CD14-positive monocyte (primary cell): ENCODE results near the gene COL6A1. TPM values are rescaled to one million over a fixed set of nuclear protein-coding genes. Genes with fewer than 3 reads are reported as not detected.

Source experiments
- DNase-seq, 3 donors: peaks; one replicate each; pipeline ENCODE4 v3.0.0-alpha.2; 2011 to 2022
- H2AFZ ChIP-seq: 2 replicates; pipeline ENCODE4 v1.6.0; 2012; ENCODE audit warnings: mild to moderate bottlenecking, low read depth, low read length, inconsistent platforms; ENCODE audit not compliant: insufficient read depth, poor library complexity, severe bottlenecking
- H3K27ac ChIP-seq, 2 donors: 1 replicate in 1 of 2; 2 replicates in 1 of 2; pipeline ENCODE4 v1.5.1; 2012 to 2013; ENCODE audit warnings: low read length in 2 of 2, control low read depth in 1 of 2, inconsistent platforms in 1 of 2, low read depth in 1 of 2, mild to moderate bottlenecking in 1 of 2
- H3K27me3 ChIP-seq, 2 donors: one replicate each; pipeline versions ENCODE4 v1.6.0 to v1.6.1; 2011 to 2013; ENCODE audit warnings: low read length in 2 of 2; ENCODE audit not compliant: control insufficient read depth in 2 of 2, insufficient read depth in 2 of 2
- H3K36me3 ChIP-seq, 2 donors: replicated peaks in 1 of 2; 1 replicate in 1 of 2; 2 replicates in 1 of 2; pipeline versions ENCODE4 v1.5.1 to v1.6.1; 2012 to 2013; ENCODE audit warnings: low read length in 2 of 2, control low read depth in 1 of 2, inconsistent platforms in 1 of 2, mild to moderate bottlenecking in 1 of 2; ENCODE audit not compliant: insufficient read depth in 2 of 2, control insufficient read depth in 1 of 2
- H3K4me1 ChIP-seq, 2 donors: 1 replicate in 1 of 2; 2 replicates in 1 of 2; pipeline versions ENCODE4 v1.5.1 to v1.6.1; 2012 to 2013; ENCODE audit warnings: low read length in 2 of 2, control low read depth in 1 of 2, inconsistent platforms in 1 of 2, mild to moderate bottlenecking in 1 of 2, moderate library complexity in 1 of 2; ENCODE audit not compliant: insufficient read depth in 2 of 2, control insufficient read depth in 1 of 2
- H3K4me2 ChIP-seq: replicated peaks from 2 replicates; pipeline ENCODE3; 2012; ENCODE audit warnings: low read length, moderate library complexity, mild to moderate bottlenecking; ENCODE audit not compliant: poor library complexity, severe bottlenecking; ENCODE audit errors: extremely low read depth
- H3K4me3 ChIP-seq, 3 experiments: fragments of 200-600 bp in 1 of 3; sonication (generic) in 1 of 3; replicated peaks in 1 of 3; 1 replicate in 2 of 3; 2 replicates in 1 of 3; pipeline ENCODE4 v1.5.1; 2011 to 2013; ENCODE audit warnings: low read length in 3 of 3, mild to moderate bottlenecking in 3 of 3, control low read depth in 2 of 3, low read depth in 2 of 3, inconsistent platforms in 1 of 3, moderate library complexity in 1 of 3
- H3K79me2 ChIP-seq: 2 replicates; pipeline ENCODE4 v1.6.0; 2012; ENCODE audit warnings: mild to moderate bottlenecking, control low read depth, inconsistent platforms, low read length, moderate library complexity; ENCODE audit not compliant: insufficient read depth
- H3K9ac ChIP-seq: 2 replicates; pipeline ENCODE4 v1.6.0; 2017; ENCODE audit warnings: low read length, mild to moderate bottlenecking; ENCODE audit not compliant: insufficient read depth, poor library complexity, severe bottlenecking
- H3K9me3 ChIP-seq, 2 donors: replicated peaks in 1 of 2; 1 replicate in 1 of 2; 2 replicates in 1 of 2; pipeline versions ENCODE4 v1.5.1 to v1.6.1; 2012 to 2013; ENCODE audit warnings: low read length in 2 of 2, control low read depth in 1 of 2; ENCODE audit not compliant: control insufficient read depth in 1 of 2, insufficient read depth in 1 of 2
- H4K20me1 ChIP-seq: 2 replicates; pipeline ENCODE4 v1.6.0; 2012; ENCODE audit warnings: mild to moderate bottlenecking, low read length, control low read depth, moderate library complexity; ENCODE audit not compliant: insufficient read depth
- H3K27ac Mint-ChIP-seq, 7 donors: one replicate each; pipeline ENCODE4 v1.8.0; 2020; ENCODE audit warnings: mild to moderate bottlenecking in 7 of 7, mixed read lengths in 7 of 7, moderate library complexity in 6 of 7, inconsistent platforms in 2 of 7
- H3K27me3 Mint-ChIP-seq, 3 donors: one replicate each; pipeline ENCODE4 v1.8.0; 2021 to 2022; ENCODE audit warnings: low read depth in 3 of 3, mild to moderate bottlenecking in 3 of 3, mixed read lengths in 3 of 3, moderate library complexity in 3 of 3, inconsistent platforms in 1 of 3
- H3K36me3 Mint-ChIP-seq, 2 donors: one replicate each; pipeline ENCODE4 v1.8.0; 2020; ENCODE audit warnings: mixed read lengths in 2 of 2, inconsistent platforms in 1 of 2, mild to moderate bottlenecking in 1 of 2
- H3K4me1 Mint-ChIP-seq: one replicate; pipeline ENCODE4 v1.8.0; 2020; ENCODE audit warnings: mild to moderate bottlenecking, mixed read lengths
- H3K4me3 Mint-ChIP-seq, 2 donors: one replicate each; pipeline ENCODE4 v1.8.0; 2020; ENCODE audit warnings: mild to moderate bottlenecking in 2 of 2, mixed read lengths in 2 of 2, moderate library complexity in 1 of 2
- H3K9me3 Mint-ChIP-seq, 7 donors: one replicate each; pipeline ENCODE4 v1.8.0; 2020 to 2022; ENCODE audit warnings: mixed read lengths in 7 of 7, mild to moderate bottlenecking in 6 of 7, moderate library complexity in 6 of 7, inconsistent platforms in 2 of 7
- CTCF ChIP-seq: fragments of 200-600 bp; IDR thresholded peaks from one replicate; pipeline ENCODE4 v1.8.0; 2022; ENCODE audit warnings: antibody characterized with exemption, mild to moderate bottlenecking
- WGBS: methylation state at CpG from one replicate; pipeline ENCODE4 v1.1.5; 2013; ENCODE audit warnings: missing lambda C conversion rate; ENCODE audit not compliant: insufficient coverage; 5-methylcytosine and 5-hydroxymethylcytosine counted together
- intact Hi-C, 2 donors: fragments of 100-400 bp; cut with micrococcal nuclease; formaldehyde crosslinking; loops; one replicate each; pipeline versions ENCODE4 v1.15.0 to v1.15.1; 2023
- polyA plus RNA-seq, 3 donors: library from polyadenylated mRNA; depleted of rRNA in 1 of 3; unstranded in 2 of 3; stranded (reverse) in 1 of 3; fragments of 300-500 nt in 2 of 3; fragments of >200 nt in 1 of 3; fragmentation: Illumina TruSeq in 2 of 3; gene quantifications; 1 replicate in 2 of 3; 2 replicates in 1 of 3; pipeline ENCODE4 v1.2.3, GENCODE V29; 2012 to 2021

COL6A1 gene
- polyA plus RNA-seq, 3 donors: 0.08 to 0.11 (median 0.10) TPM

DNA sequence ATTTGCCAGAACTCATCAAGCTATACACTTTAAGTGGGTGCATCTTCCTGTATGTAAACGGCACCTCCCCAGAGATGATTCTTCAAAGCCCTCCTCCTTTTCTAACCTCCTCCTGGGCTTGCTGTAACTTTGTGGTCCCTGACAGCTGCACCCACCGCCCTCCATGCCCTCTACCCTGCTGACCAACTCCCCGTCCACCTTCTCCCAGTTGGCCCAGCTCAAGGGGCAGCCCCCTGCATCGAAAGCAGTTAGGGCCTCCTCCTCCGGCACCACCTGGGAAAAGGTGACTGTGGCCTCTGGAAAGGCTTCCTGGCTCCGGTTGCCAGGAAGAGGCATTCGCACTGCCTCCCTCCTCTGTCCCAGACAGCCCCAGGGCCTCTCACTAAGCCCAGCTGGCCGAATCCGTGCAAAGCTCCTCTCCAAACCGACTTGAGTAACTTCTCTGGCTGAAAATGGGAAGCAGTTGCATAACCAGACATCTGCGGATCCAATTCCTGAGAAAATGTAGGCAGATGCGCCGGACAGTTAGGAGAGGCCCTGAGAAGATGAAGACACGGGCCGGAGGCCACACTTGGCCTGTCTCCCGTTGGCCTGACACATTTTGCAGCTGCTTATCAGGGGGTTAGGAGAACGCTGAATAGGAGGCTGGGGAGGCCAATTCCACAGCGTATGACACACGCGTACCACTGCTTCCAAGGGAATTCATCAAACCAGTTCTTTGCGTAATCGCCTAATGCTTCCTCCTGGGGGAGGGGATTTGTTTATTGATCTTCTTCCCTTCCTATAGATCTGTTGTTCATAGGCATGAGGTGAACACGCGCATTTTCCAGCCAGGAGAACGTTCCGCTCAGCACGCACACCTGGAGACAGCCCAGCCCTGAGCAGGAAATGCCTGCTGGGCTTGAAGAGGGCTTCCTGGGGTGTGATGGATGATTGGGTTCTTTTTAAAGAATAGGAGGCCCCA lies 67.6 kb downstream of the COL6A1 start:
- intact Hi-C loops: no loop called here
- Histone ChIP-seq H4K20me1 (no peaks in the 10 kb centered on the region), H3K4me3 (no peak overlapping the region), H3K27me3 (no peaks in the 10 kb centered on the region), H3K4me2 (no peak overlapping the region), H3K9me3 (peaks cover 12 to 16% of the 10 kb centered on the region in 2 donors), H3K9ac (no peak overlapping the region), H3K4me1 (no peaks in the 10 kb centered on the region), H3K27ac (no peak overlapping the region), H3K36me3 (no peaks in the 10 kb centered on the region), H2AFZ (no peak overlapping the region), H3K79me2 (no peaks in the 10 kb centered on the region)
- Mint-ChIP-seq H3K27ac (no peak overlapping the region), H3K9me3 (peaks cover 0 to 17% (median 5%) of the 10 kb centered on the region in 7 donors), H3K4me3 (no peak overlapping the region), H3K36me3 (no peaks in the 10 kb centered on the region), H3K27me3 (peaks cover 0 to 2% (median 0%) of the 10 kb centered on the region in 3 donors), H3K4me1 (no peaks in the 10 kb centered on the region)
- DNase-seq: no peak
- TF ChIP-seq CTCF: no peak
- 90% methylated on average over 21 of the region's 27 CpGs for WGBS

GRCh38 chr21:46049890-46050667 lies 68.5 kb downstream of the COL6A1 start:
- intact Hi-C loops: no loop called here
- H3K9me3 Mint-ChIP-seq: peaks cover 0 to 17% (median 5%) of the 10 kb centered on the region in 7 donors
- H3K4me1 Mint-ChIP-seq: no peaks in the 10 kb centered on the region
- Histone ChIP-seq H3K9me3 (peaks cover 12 to 16% of the 10 kb centered on the region in 2 donors), H3K27ac (no peak overlapping the region), H3K4me2 (no peak overlapping the region), H3K9ac (no peak overlapping the region), H3K4me1 (no peaks in the 10 kb centered on the region), H4K20me1 (no peaks in the 10 kb centered on the region), H2AFZ (no peak overlapping the region), H3K27me3 (no peaks in the 10 kb centered on the region), H3K79me2 (no peaks in the 10 kb centered on the region), H3K4me3 (no peak overlapping the region), H3K36me3 (no peaks in the 10 kb centered on the region)
- peaks cover 0 to 4% (median 0%) of the 10 kb centered on the region in 3 donors for H3K27me3 Mint-ChIP-seq
- TF ChIP-seq CTCF: no peak
- H3K36me3 Mint-ChIP-seq: no peaks in the 10 kb centered on the region
- H3K4me3 Mint-ChIP-seq: no peak overlapping the region
- WGBS: 94% methylated on average over 32 of the region's 33 CpGs
- no peak overlapping the region for H3K27ac Mint-ChIP-seq
- DNase-seq: no peak
